SIG-M5 treated with dmso at 0.1 percent for 504 hours (cell line): ENCODE measurements around the gene HLA-F.

ENCODE experiments used
- DNase-seq: peaks from one replicate; lab custom pipeline; 2025; ENCODE audit not compliant: unreplicated experiment; lab: John Stamatoyannopoulos, UW

Gene HLA-F

DNA sequence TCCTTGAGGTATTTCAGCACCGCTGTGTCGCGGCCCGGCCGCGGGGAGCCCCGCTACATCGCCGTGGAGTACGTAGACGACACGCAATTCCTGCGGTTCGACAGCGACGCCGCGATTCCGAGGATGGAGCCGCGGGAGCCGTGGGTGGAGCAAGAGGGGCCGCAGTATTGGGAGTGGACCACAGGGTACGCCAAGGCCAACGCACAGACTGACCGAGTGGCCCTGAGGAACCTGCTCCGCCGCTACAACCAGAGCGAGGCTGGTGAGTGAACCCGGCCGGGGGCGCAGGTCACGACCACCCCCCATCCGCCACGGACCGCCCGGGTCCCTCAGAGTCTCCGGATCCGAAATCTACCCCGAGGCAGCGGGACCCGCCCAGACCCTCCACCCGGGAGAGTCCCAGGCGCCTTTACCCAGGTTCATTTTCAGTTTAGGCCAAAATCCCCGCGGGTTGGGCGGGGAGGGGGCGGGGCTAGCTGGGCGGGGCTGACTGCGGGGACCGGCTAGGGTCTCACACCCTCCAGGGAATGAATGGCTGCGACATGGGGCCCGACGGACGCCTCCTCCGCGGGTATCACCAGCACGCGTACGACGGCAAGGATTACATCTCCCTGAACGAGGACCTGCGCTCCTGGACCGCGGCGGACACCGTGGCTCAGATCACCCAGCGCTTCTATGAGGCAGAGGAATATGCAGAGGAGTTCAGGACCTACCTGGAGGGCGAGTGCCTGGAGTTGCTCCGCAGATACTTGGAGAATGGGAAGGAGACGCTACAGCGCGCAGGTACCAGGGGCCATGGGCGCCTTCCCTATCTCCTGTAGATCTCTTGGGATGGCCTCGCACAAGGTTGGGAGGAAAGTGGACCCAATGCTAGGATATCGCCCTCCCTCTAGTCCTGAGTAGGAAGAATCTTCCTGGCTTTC is 693 bp downstream of the HLA-F start:
- DNase-seq: no peak

DNA sequence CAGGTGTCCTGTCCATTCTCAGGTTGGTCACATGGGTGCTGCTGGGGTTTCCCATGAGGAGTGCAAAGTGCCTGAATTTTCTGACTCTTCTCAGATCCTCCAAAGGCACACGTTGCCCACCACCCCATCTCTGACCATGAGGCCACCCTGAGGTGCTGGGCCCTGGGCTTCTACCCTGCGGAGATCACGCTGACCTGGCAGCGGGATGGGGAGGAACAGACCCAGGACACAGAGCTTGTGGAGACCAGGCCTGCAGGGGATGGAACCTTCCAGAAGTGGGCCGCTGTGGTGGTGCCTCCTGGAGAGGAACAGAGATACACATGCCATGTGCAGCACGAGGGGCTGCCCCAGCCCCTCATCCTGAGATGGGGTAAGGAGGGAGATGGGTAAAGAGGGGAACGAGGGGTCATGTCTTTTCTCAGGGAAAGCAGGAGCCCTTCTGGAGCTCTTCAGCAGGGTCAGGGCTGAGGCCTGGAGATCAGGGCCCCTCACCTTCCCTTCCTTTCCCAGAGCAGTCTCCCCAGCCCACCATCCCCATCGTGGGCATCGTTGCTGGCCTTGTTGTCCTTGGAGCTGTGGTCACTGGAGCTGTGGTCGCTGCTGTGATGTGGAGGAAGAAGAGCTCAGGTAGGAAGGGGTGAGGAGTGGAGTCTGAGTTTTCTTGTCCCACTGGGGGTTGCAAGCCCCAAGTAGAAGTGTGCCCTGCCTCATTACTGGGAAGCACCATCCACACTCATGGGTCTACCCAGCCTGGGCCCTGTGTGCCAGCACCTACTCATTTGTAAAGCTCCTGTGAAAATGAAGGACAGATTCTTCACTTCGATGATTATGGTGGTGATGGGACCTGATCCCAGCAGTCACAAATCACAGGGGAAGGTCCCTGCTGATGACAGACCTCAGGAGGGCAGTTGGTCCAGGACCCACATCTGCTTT is 2.0 kb downstream of the HLA-F start:
- no peak for DNase-seq

GRCh38 chr6:29726001-29726400 is 2.8 kb downstream of the HLA-F start:
- DNase-seq: no peak

GRCh38 chr6:29726571-29727194 is 3.4 kb downstream of the HLA-F start:
- no peak for DNase-seq

DNA sequence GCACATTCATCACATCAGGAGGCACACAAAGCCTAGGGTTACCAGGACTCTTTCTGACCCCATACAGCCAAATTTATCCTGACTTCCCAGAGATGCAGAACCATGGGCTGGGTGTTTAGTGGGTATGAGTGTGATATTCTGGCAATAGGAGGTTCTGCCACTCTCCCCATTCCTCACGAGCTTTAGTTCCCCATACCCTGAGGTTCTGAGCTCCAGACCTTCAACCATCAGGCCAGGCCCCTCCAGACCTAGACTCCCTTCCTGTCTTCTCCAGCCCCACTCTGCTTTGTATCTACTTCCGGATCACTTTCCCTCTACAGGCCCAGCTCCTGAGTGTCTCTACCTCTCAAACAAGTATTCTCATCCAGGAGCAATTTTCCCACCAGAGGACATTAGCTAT is 4.4 kb downstream of the HLA-F start:
- no peak for DNase-seq

DNA sequence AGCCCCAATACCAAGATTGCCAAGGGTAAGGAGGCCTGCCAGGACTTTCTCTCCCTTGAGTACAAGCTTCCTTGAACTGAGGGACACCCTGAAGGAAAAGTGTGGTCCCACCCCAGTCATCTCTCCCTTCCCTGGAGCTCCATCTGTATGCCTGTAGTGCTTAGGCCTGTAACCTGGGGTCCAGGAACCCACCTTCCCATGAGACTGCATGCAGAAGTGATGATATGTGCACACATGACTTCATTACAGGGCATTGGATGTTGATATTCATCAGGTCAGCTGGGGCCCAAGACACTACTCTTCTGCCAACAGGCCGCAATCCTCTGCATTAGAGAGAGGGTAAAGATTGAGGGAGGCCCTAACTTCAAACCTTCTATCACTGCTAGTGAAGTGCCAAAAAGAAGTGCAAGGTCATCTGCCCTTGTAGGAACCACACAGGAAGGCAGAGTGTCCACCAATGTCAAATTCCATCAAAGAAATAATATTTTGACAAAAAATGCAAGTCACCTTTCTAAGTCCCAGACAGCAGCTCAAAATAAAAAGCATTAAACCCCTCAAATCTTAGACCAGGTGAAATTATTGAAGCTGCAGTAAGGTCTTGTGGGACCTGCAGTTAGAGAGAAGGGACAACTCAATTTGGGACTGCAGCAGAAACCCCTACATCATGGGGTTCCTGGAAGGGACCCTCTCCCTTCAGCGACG is 5.1 kb downstream of the HLA-F start:
- no peak for DNase-seq

DNA sequence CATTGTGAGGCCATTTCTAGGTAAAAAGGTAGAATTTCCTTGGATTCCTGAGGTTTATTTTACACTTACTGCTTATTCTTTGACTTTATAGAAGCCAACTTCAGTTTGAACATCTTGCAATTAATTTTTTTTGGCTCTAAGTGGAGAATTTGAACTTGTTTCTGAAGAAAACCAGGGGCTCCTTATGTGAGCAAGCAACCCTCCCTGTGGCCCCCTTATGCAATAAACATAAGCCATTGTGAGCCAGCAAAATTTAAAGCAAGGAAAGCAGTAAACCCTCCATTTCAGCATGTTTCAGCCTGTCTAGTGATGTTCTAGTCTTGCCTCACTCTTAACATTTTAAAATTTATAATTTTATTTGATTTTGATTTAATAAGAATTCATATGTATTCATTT is 5.6 kb downstream of the HLA-F start:
- no peak for DNase-seq

- DNase-seq: no peak
Measured at GRCh38 chr6:29729774-29730328, 6.6 kb downstream of the HLA-F start.

- no peak for DNase-seq
Measured at GRCh38 chr6:29730575-29731126, 7.4 kb downstream of the HLA-F start.

GRCh38 chr6:29731281-29731680 is 8.0 kb downstream of the HLA-F start:
- no peak for DNase-seq

GRCh38 chr6:29733057-29733456 is 9.8 kb downstream of the HLA-F start:
- no peak for DNase-seq

GRCh38 chr6:29734046-29735018 is 11.1 kb downstream of the HLA-F start:
- no peak for DNase-seq

GRCh38 chr6:29736563-29736962 is 13.3 kb downstream of the HLA-F start:
- DNase-seq: no peak

DNA sequence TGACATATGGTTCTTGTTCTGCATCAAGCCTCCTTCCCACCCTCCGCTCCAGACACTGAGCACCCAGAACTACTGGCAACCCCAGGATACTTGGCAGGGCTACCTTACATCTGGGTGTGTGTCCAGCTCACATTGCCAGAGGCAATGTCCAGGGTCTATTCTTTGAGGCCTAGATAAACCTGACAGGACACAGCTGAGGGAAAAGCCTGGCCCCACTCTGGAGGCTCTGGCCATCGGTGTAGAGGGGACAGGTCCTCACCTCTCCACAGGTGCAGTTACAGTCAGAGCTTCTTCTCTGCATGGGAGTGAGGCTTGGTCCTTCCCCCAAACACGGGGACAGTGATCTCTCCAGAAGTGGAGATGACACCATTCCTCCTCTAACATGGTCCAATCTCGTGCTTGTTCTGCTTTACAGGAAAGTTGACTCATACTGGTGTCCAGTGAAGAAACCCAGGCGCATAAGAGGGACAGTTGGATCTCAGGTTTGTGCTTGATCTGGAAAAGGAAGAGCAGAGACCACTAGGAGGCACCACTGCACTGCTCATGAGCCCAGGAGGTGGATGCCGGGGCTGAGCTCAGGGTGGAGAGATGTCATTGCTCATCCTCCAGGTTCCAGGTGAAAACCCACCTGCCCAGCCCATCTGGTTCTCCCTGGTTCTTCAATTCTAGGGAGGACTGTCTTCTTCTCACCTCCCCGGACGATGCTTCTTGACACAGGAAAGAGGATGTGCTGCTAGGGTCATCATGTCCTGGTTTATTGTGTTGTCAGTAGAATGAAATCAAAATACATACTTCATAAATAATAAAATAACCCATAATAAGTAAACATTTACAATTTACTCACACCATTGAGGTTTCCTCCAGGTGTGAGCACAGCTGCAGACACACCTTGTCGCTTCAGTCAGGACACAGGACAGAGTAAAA is 14.7 kb downstream of the HLA-F start:
- DNase-seq: peak; percentile 52

- DNase-seq: no peak
Measured at GRCh38 chr6:29739136-29739881, 16.1 kb downstream of the HLA-F start.

DNA sequence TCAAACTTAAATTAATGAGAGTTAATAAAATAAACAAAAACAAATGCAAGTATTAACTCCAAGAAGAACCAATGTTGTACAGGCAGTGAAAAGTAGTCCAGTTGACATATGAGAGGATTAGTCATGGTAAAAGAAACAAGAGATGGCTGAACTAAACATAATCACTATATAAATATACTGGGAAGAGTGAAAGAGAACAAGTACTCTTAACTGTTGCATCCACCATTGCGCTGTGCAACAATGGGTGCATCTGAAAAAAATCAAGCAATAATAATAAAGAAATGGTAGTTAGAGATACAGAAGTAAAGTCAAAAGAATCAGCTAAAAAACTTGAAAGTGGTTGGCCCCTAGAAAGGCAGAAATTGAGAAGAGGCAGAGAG is 16.6 kb downstream of the HLA-F start:
- no peak for DNase-seq

- no peak for DNase-seq
Measured at GRCh38 chr6:29741592-29741991, 18.4 kb downstream of the HLA-F start.
